GM18508 (cell line): ENCODE data around the gene FBN1.

Experiments
- ATAC-seq: cut with Tn5 transposase; IDR thresholded peaks from one replicate; pipeline ENCODE4 v1.9.1; 2021; ENCODE audit warnings: moderate number of reproducible peaks; ENCODE audit not compliant: insufficient read depth, unreplicated experiment

The FBN1 gene

GRCh38 chr15:48447058-48447457 lies 198.5 kb downstream of the FBN1 start:
- no peak for ATAC-seq

DNA sequence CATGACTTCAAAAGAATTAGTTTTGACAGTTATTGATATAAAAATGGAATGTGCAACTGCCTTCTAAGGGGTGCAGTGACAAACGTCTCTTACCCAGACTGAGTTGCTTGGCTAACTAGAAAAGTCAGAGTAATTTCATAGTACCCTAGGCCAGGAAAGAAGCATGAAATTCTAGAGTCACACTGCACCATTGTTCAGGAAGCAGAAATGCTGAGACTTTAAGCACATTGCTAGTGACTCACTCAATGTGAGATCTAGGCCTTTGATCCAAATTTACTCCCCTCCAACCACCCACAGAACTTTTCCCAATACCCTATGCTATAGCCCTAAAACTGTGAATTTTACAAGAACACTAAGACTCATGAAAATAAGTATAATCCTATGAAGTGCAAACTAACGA lies 203.5 kb downstream of the FBN1 start:
- ATAC-seq = no peak

GRCh38 chr15:48440084-48440483 lies 205.4 kb downstream of the FBN1 start:
- no peak for ATAC-seq

DNA sequence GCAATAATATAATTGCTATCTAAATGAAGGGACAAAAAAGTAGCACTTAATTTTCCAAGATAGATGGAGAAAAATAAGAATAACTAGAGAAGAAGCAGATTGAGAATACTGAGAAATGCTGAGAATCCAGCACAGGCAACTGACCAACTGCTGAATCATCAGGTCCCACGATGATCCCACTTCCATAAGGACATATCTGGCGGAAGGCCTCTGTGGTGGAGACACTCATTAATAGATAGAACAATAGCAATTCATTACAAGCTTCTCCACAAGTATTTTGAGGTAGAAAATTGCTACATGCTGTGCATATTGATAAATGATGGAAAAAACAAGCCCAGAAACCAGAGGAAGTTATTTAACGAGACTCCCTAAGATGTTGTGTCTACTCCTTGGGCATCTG lies 208.3 kb downstream of the FBN1 start:
- no peak for ATAC-seq

- ATAC-seq = no peak
These were observed 210.2 kb downstream of the FBN1 start for GRCh38 chr15:48435321-48435720.

DNA sequence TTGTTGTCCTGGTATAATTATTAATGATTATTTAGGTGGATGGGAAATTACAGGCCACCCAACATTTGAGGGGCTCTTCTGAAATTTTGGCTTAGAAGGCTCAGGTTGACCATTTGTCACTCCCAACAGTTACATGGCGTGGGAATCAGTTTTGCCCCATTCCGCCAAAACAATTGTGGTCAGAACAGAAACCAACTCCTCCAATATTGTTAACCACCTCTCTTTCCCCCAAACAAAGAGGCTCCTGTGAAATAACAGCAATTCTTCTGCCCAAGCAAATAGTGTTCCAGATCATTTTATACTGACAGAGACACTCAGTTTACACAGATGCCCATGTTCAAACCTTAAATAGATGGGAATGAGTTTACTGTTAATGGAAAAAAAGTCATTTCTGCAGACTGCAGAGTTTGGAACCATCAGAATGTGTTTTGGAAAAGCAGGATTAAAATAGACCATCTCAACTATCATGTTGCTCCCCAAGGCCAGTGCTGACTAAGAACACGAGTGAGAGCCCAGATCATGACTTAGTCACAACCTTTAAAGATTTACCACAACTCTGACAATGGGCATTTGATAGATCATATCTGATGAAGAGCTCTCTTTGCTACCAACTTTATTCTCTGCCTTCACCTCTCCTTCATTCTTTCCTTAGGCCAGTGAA lies 212.2 kb downstream of the FBN1 start:
- peak; percentile 84 for ATAC-seq

- no peak for ATAC-seq
These were observed 212.8 kb downstream of the FBN1 start for GRCh38 chr15:48432688-48433087.

DNA sequence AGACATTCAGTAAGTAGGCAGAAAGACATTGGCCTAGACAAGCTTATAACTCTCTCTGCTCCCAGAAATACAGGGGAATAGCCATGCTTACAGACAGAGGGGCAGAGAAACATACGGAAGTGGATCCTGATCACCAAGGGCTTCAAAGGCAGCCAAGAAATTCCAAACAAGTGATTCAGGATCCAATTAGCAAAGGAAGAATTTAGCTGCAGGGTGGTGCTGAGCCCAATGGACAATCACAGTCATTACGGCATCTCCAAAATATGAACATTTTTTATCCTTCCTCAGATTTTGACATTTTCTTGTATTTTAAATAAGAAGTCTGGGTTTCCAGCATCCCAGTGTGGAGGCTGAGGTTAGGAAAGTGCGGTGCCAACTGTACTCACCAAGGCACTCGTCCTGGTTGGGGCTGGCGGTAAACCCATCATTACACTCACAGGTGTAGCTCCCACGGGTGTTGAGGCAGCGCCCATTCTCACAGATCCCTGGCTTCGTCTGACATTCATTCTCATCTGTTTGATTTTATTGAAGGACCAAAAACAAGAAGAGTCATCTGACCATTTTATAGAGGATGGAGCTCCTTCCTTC lies 217.5 kb downstream of the FBN1 start:
- ATAC-seq = no peak

GRCh38 chr15:48427479-48427878 lies 218.0 kb downstream of the FBN1 start:
- no peak for ATAC-seq

DNA sequence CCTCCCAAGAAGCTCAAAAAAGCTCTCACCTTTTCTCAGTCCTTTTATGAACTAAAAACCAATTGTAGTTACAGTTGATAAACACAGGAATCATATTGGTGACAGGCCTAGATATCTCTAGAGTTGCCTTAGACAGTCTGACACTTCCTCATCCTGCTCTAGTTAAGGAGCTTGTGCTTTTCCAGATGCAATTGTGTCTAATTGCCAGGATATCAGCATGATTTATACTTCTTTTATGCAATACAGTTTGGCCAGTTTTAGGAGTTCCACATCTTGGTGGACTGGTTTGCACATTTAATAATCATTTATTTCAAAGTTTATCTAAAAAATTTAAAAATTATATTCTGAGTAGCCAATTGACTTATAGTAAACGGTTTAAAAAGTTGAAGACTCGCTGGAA lies 218.6 kb downstream of the FBN1 start:
- no peak for ATAC-seq

DNA sequence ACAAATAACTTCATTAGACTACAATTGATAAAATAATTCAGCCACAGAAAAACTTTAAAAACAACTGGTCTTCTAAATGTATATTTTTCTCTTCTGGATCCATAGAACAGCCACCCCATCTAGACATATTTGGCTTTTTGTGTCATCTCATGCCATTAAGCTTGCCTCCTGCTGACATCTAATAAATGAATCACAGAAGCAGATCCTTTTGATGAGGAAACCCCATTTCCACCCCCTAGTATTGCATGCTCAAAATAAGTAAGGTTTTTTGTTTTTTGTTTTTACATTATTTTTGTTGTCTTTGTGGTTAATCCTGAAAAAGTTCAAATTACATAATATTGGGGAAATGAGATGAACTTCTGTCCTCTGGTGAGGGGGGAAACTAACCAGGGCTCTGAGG lies 219.5 kb downstream of the FBN1 start:
- no peak for ATAC-seq

DNA sequence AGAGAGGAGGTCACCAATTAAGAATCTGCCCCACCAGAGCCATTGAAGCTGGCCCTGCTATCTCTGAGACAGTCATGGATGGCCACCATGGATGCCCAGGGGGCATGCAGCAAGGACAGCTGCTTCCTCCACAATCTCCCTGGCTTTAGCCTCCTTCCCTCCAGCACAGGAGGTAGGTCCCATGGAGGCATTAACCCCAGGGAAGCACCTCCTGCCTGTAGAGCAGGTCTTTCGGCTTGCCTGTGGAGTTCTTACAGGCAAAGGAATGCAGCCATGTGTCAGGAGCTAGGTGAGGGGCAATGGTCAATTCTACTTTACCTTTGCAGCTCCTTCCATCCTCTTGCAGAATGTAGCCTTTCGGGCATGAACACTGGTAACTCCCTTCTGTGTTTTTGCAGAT lies 220.5 kb downstream of the FBN1 start:
- no peak for ATAC-seq

DNA sequence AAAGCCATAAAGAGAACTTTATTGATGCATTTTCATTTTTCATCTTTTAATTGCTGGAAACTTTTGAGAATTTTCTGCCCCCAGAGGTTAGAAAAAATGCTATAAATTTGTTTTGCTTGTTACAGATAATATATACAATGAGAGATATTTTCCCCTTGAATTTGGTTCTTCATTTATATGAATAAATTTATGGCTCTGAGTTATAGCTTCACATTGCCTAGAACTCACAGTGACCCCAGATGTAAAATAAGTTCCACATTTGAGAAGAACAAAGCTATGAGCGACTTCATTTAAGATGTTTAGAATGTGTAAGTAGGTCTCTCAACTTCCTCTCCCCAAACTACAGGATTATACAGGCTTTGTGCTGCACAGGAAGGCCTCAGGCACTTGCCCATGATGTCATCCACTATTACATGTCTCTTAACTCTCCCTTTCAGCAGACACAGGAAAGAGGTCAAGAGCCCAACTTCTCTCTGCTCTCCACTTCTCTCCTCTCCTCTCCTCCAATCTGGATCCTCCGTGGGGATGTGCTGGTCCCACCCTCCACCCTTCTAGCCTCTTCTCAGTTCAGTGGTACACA lies 221.5 kb downstream of the FBN1 start:
- ATAC-seq = no peak

DNA sequence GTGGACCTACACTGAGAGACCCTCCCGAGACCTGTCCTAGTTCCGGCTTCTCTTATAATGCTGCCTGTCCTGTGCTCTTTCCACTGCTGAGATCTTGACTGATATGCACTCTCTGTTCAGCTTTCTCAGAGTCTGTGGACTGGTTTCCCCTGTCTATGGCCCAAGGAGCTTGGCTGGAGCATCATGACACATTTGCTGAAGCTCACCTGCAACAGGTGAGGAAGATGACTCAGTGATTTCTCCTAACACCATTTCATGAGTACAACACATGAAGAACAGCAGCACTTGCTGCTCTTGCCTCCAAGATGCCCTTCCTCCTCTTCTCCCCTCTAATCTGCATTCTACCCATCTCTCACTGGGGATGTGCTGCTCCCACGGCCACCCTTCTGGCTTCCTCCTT lies 222.2 kb downstream of the FBN1 start:
- ATAC-seq = no peak

GRCh38 chr15:48422401-48422800 lies 223.1 kb downstream of the FBN1 start:
- no peak for ATAC-seq

- no peak for ATAC-seq
These were observed 224.1 kb downstream of the FBN1 start for GRCh38 chr15:48421362-48421761.

- no peak for ATAC-seq
These were observed 225.6 kb downstream of the FBN1 start for GRCh38 chr15:48419896-48420295.

DNA sequence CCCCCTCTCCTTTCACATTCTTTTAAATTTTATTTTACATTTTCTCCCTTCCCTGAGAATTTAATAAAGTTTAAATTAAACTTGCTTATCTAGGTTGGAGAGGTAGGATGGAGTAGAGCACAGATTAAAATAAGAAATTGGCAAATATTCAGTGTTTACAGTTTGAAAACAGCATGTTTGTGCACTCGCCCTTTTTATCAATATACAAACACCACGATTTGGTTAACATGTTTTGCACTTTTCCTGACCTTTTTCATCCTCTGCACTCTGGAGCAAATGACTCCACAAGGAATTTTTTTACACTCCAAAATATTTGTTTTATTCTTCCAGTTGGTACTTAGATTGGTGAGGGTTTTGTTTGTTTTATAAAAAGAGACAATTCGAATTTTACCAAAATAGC lies 227.2 kb downstream of the FBN1 start:
- no peak for ATAC-seq

DNA sequence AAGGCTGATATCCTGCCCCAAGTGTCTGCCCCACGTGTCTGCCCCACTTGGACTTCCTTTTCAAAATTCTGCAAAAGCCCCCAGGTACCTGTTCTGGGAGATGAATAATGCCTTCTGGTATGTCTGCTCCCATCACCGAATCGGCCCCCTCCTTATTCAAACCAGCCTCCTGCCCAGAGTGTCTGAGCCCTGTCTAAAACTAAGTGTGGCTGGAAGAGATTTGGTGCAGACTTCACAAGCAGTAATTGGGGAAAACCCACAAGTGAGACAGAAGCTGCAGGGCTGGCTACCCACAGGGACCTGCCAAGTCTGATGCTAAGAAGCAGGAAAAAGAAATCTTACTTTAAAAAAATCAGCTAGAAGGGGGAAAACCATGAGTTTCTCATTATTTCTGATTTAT lies 229.2 kb downstream of the FBN1 start:
- ATAC-seq = no peak

DNA sequence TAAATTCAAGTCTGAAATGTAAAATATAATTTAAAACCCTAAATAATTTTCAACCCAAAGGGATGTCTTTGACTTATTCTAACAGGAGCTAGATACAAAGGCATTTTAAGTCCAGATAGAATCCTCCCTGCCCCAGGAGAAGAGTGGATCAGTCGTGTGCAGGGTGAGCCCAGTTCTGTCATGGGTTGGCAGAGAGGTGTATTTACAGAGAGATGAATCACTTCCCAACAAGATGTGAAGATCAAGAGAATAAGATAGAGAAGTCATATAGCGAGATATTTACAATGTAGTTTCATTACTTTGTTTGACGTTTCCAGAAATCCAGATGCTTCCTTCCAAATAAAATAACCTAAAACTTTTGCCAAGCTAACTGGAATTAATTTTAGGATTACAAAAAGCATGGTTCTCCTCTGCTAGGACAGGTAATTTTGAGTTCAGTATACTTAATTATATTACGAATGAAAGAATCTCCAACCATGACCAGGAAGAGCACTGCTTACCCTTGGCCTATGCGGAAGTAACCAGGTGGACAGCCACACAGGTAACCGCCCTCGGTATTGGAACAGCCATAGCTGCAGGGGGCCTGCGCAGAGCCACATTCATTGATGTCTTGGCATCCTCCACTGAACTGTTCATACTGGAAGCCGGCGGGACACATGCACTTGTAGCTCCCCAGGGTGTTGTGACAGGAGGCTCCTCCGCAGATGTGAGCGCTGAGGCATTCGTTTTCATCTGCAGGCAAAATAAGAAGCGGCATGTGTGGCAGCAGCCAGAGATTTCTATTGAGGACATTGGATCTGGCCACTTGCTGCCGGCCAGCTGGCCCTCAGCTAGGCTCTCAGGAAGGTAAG lies 230.2 kb downstream of the FBN1 start:
- ATAC-seq = no peak

GRCh38 chr15:48414015-48414414 lies 231.5 kb downstream of the FBN1 start:
- no peak for ATAC-seq
